ELF-1 (cell line): ENCODE measurements around the gene LIMCH1.
"Not testable (repeated sequence)": the region's sequence is repeated elsewhere in the genome, so short reads cannot be mapped to it uniquely, and the experiment has no call there.

Experiments
- DNase-seq: peaks from one replicate; pipeline ENCODE4 v3.0.0-alpha.2; 2016; ENCODE audit warnings: low read depth, low spot score

Gene LIMCH1, protein sequence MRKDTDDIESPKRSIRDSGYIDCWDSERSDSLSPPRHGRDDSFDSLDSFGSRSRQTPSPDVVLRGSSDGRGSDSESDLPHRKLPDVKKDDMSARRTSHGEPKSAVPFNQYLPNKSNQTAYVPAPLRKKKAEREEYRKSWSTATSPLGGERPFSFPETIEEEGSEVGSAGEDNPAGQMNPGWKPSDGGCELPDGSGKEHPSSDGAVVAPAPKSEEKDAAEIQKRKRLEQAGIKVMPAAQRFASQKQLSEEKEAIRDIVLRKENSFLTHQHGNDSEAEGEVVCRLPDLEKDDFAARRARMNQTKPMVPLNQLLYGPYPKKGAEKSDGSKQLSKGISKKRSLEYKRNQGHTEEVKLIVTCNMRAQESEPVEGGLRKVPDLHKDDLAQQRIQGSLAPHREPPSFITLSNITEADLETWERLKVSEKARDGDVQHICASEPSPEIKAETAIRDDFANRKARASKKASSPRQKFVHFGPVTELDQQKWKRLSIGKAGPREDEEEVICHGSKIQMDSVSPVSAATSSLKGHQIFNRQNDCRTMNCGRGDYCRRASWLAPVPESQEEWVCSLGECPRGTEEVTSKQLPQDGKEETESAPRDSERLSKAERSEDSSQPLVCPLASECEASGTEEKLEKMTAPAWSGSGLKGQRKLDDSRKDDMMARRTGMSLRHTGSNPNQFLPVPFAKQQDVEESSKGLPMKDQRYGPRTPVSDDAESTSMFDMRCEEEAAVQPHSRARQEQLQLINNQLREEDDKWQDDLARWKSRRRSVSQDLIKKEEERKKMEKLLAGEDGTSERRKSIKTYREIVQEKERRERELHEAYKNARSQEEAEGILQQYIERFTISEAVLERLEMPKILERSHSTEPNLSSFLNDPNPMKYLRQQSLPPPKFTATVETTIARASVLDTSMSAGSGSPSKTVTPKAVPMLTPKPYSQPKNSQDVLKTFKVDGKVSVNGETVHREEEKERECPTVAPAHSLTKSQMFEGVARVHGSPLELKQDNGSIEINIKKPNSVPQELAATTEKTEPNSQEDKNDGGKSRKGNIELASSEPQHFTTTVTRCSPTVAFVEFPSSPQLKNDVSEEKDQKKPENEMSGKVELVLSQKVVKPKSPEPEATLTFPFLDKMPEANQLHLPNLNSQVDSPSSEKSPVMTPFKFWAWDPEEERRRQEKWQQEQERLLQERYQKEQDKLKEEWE (N-terminal part only)

DNA sequence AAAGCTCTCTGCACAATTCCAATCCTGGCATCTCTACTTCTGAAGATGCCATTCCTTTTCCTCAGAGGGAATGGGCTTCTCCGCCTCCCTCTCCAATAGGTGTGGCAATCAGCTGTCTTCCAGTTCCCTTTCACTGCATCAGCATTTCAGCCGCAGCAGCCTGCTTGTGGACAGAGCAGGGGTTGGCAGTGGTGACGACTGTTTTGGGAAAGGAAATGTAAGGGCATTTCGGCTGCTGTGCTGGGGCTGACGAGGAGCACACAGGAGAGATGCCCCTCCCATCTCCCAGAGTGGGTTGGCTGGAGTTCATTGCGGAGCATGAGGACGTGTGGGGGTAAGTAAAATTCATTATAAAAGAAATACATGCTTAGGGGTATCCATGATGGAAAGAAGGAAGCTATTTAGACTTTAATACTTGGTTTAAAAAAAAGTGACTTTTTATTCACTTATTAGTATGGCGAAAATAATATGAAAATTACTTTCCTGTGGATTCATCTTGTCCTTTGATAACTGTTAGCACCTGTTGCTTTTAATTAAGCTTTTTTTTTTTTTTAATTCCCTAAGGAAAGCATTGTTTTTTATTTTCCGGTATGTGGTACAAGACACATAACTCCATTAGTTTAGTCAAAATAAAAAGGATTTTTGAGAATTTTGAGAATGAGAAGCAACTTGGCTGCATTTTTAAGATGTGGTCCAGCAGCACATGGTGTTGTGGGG, at the start of gene LIMCH1:
Gene LIMCH1, plus strand, starts transcription at position 141 of the 717 bp plus-strand sequence. CDS start 67,839 bp downstream, outside the sequence.
- DNase-seq = peak; percentile 78

DNA sequence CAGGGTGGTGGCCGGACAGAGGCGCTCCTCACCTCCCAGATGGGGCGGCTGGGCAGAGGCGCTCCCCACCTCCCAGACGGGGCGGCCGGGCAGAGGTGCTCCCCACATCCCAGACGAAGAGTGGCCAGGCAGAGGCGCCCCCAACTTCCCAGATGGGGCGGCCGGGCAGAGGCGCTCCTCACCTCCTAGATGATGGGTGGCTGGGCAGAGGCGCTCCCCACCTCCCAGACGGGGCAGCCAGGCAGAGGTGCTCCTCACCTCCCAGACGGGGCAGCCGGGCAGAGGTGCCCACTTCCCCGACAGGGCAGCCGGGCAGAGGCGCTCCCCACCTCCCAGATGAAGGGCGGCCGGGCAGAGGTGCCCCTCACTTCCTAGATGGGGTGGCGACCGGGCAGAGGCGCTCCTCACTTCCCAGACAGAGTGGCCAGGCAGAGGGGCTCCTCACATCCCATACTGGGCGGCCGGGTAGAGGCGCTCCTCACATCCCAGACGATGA, 46.8 kb upstream of the LIMCH1 start:
- not testable (repeated sequence) for DNase-seq

- no peak for DNase-seq
Observed at GRCh38 chr4:41496977-41497376, 41.0 kb upstream of the LIMCH1 start.

DNA sequence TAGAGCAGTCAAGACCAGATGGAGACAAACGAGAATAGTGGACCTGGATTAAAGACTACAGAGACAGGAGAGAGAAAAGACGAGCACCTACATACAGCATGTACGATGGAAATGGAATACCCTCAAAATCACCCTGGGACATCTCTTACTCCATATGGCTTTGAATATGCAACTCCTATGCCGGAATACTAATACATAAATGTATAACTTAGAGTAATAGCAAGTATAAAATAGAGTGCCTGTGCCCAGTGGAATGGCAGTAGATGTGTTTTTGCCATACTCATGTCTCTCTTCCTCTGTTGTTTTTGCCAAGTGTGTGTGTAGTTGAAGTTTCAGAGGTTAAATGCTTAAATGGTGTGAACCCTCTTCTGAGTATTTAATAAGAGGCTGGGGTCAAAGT, 39.8 kb upstream of the LIMCH1 start:
- no peak for DNase-seq

GRCh38 chr4:41504167-41504818, 33.7 kb upstream of the LIMCH1 start:
- no peak for DNase-seq

GRCh38 chr4:41505161-41505661, 32.7 kb upstream of the LIMCH1 start:
- no peak for DNase-seq

DNA sequence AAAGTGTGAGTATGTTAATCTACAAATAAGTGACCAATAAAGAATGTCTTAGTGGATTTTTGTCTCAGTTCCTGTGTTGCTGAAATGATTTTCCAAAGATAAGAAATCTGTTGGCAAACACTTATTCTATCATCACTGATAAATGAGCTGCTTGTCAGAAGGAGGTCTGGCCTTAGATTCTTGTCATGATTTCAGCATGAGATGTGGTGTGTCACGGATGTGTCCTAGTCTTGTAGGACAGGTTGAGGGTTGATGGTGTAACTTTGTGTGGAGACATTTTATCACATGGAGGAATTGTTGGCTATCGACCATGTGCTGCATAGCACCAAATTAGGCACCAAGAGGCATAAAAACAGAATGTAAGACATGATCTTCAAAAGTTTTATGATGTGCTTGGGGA, 31.8 kb upstream of the LIMCH1 start:
- no peak for DNase-seq

- no peak for DNase-seq
Observed at GRCh38 chr4:41507291-41507947, 30.5 kb upstream of the LIMCH1 start.

DNA sequence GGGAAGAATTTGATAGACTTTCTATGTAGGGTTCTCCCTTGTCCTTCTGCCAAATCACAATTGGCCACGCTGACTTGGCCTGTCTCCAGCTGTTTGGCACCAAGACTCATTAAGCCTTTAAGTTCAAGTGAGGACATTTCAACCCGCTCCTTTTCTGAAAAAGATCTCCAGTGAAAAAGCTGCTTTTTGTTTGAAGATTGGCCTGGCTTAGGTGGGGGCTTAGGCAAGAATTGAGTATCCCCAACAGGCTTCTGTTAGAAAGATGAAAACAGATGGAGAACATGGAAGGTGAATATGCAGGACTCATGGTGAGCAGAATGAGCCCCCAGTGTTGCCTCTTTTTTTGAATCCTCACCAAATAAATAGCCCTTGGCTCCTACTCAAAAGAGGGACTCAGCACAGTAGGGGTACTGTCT, 28.5 kb upstream of the LIMCH1 start:
- DNase-seq = no peak

DNA sequence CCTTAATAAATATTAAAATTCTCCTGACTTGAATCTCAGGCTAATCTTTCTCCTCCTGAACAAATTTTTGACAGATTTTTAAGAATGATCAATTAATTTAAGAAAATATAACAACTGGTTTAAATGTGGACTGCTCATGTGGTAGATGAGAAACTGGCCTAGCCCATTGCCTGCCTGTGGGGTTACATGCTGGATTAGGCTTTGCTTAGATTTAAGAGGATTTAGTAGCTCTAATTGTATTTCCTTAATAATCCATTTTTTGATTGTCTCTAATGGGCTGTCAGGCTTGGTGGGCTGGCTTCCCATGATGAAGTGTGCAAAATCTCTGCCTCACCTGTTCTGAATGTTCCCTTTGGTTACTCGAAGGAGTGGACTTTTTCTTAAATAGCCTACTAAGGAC, 27.8 kb upstream of the LIMCH1 start:
- no peak for DNase-seq

- no peak for DNase-seq
Observed at GRCh38 chr4:41512136-41512535, 25.8 kb upstream of the LIMCH1 start.

GRCh38 chr4:41512596-41512995, 25.4 kb upstream of the LIMCH1 start:
- DNase-seq = no peak

DNA sequence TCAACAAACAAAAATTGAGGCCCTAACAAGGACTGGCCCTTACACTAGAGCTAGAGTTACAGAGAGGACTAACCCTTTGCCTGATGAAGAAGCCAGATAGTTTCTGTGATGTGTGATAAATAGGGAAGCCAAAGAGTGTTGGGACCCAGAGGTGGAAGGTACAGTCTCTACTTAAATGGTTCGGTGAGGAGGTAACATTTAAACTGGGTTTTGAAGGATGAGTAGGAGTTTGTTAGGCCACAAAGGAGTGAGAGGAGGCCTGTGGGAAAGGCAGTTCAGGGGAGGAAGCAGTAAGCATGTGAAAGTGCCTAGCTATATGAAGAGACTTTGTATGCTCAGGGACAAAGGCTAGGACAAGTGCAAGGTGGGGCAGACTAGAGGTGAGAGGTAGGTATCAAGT, 23.8 kb upstream of the LIMCH1 start:
- DNase-seq = no peak

- DNase-seq = no peak
Observed at GRCh38 chr4:41514766-41515481, 23.0 kb upstream of the LIMCH1 start.

DNA sequence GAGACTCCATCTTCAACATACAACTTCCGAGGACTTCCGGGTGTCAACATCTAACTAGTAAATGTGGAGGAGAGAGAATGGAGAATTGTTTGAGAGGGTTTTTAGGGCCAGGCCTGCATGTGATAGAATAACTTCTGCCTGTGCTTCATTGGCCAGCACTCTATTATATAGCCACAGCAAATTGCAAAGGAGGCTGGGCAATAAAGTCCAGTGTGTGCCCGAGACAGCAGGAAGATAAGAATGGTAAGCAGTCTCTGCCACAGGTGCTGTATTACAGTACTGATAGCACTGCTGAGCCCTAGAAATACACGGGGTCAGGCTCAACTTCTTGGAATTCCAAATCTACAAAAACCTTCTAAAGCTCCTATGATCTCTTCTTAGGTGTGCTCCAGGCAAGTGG, 20.8 kb upstream of the LIMCH1 start:
- DNase-seq = no peak

GRCh38 chr4:41517747-41518146, 20.2 kb upstream of the LIMCH1 start:
- DNase-seq = no peak

DNA sequence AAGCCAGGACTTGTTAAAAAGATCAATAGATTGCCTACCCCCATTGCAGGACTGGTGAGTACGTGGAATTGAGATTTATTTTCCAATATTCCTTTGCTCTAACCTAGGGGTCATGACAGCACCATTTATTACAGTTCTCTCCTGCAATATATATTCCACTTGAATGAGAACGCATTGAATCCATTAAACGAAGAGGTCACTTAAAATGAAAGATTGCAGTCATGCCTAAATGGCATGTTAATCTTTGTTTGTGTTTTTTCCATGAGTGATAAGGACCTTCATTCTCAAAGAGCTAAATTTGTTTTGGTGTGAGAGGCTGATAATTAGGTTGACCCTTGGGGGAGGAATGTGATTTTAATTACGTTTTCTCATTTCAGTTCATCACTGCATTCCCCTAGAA, 13.5 kb upstream of the LIMCH1 start:
- no peak for DNase-seq

- DNase-seq = peak; percentile 67
Observed at GRCh38 chr4:41525129-41525528, 12.8 kb upstream of the LIMCH1 start.

DNA sequence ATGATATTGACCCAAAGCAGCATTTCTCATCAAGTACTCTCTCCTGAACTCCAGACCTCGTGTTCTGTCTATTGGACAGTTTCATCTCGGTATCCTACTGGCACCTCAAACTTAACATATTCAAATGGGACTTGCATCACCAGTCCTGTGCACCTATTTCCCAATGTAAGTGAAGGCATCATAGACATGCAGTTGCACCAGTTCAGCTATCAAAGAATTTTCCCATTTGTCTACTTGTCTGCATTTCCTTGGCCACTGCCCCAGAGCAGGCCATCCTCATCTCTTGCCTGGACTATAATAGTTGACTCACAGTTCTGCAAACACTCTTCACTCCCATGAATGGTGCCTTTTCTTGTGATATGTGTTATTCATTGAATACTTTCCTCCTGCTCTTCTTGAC, 11.3 kb upstream of the LIMCH1 start:
- no peak for DNase-seq
